Gastroesophageal sphincter (tissue), 3 donors: ENCODE data around the gene ADM2.

Experiments used
- CTCF ChIP-seq, 4 experiments: fragments of 200-600 bp in 2 of 4; fragments of 450-650 bp in 2 of 4; sonication (generic) in 1 of 4; IDR thresholded peaks; one replicate each; pipeline ENCODE4 v1.5.1; 2017 to 2019; ENCODE audit warnings: antibody characterized with exemption in 4 of 4, mild to moderate bottlenecking in 2 of 4, moderate library complexity in 2 of 4
- EP300 ChIP-seq: sonication (generic); formaldehyde crosslinking; IDR thresholded peaks from one replicate; pipeline ENCODE4 v1.6.1; 2017; ENCODE audit warnings: antibody characterized with exemption, mild to moderate bottlenecking
- POLR2A ChIP-seq, 2 donors: fragments of 450-650 bp; IDR thresholded peaks; one replicate each; pipeline ENCODE4 v1.6.1; 2017; ENCODE audit warnings: antibody characterized with exemption in 2 of 2, mild to moderate bottlenecking in 2 of 2, moderate library complexity in 1 of 2
- POLR2AphosphoS5 ChIP-seq: sonication (generic); formaldehyde crosslinking; IDR thresholded peaks from one replicate; pipeline ENCODE4 v1.6.1; 2017; ENCODE audit warnings: antibody characterized with exemption

GRCh38 chr22:50445880-50446707, 35.2 kb upstream of the ADM2 start:
- TF ChIP-seq POLR2A (IDR thresholded peaks at IDR 0.05) = no peak
- no peak for TF ChIP-seq CTCF (IDR thresholded peaks at IDR 0.05)
- no peak for TF ChIP-seq POLR2AphosphoS5
- TF ChIP-seq EP300 = no peak
